Fibroblast of skin of abdomen (primary cell): ENCODE results near the gene GPSM1.
"Not testable (repeated sequence)": the region's sequence is repeated elsewhere in the genome, so short reads cannot be mapped to it uniquely, and the experiment has no call there.

Source experiments
- DNase-seq: peaks from one replicate; pipeline ENCODE4 v3.0.0-alpha.2; 2013

The GPSM1 gene

DNA sequence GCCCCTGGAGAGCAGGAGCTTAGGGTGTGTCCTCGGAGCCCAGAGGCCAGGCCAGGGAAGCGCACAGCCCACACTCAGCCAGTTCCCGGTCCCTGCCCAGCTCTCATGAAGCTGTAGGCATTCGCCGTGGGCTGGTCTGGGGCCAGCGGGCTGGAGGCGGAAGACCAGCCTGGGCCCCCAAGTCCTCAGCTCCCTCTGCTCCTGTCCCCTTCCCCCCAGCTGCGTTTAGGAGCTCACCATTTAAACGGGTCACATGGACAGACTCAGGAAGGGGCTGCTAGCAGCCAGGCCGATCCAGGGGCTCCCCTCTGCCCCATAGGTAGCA lies 18.8 kb downstream of the GPSM1 start:
- DNase-seq: no peak

DNA sequence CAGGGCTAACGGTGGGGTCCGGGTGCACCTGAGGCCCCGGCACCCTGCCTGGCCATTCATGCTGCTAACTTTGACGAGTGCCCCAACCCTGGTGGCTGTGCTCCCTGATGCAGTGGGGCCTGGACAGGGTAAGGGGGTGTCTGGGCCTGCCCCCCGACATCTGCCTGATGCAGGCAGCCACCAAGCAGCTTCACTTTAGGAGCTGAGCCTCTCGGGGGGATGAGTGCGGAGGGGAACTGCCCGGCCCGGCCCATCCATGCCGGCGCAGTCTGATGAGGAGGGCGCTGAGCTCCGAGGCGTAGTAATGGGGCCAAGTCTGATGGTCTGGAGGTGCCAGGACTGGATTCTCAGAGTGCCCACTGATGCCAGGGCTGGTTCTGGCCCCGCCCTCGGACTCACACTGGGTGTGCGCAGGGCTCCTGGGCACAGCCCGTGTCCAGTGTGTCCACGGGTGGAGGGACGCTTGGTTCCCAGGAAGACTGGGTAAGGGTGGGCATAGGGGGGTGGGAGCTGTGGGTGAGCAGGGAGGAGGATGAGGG lies 19.7 kb downstream of the GPSM1 start:
- DNase-seq: no peak

DNA sequence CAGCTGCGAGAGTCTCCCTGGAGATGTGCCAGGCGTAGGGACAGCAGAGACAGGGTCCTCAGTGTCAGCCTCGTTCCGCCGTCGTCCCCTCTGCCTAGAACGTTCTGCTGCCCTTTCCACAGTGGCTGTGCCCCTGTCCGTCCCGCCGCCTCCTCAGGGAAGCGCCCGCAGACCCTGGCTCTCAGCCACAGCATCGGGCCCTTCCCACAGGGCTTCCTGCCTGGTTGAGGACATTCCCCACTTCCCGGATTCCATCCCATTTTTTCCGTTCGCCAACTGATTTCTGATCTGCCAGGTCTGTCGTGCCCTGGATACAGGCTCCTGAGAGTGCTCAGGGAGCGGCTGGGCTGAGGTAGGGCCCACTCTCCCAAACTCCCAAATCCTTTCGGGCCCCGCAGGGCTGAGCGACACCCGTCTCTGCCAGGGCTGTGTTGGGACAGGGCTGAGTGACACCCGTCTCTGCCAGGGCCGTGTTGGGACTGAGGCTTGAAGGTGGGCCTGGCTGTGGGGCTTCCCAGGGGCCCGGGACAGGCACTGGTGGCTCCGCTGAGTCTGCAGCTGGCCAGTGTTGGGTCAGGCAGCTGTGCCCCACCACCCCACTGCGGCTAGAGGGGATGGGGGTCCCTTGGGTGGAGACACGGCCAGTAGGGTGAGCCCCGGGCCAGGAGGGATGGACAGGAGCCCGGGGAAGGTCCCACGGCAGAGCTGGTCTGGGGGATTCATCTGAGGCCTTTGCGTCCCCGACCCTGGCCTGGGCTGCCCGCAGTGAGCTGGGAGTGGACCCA lies 20.3 kb downstream of the GPSM1 start:
- DNase-seq: no peak

DNA sequence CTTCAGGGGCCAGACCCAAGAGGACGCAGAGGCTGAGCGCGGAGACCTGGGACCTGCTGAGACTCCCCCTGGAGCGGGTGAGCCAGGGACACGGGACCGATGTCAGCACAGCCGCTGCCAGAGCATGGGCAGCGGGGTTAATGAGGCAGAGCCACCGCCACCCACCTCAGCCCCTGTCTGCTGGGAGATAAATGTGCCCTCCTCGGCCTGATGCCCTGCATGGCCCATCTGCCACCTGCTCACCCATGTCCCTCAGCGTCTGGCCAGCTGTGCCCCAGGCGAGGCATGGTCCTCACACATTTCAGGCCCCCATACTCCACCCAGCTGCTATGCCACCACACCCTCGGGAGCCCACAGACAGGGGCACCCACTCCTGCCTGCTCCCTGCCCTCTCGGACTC lies 21.4 kb downstream of the GPSM1 start:
- no peak for DNase-seq

DNA sequence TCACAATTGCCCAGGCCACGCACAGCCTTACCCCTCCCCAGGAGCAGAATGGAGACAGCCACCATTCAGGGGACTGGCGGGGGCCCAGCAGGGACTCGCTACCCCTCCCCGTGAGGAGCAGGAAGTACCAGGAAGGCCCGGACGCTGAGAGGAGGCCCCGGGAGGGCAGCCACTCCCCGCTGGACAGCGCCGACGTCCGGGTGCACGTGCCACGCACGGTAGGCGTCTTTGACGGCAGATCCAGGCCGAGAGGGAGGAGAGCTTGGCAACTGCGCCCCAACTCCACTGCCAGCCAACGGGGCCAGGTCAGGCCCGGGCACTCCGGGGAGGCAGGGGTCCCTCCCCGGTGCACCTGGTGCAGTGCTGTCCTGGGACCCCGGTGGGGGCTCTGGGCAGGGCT lies 22.2 kb downstream of the GPSM1 start:
- DNase-seq: no peak

DNA sequence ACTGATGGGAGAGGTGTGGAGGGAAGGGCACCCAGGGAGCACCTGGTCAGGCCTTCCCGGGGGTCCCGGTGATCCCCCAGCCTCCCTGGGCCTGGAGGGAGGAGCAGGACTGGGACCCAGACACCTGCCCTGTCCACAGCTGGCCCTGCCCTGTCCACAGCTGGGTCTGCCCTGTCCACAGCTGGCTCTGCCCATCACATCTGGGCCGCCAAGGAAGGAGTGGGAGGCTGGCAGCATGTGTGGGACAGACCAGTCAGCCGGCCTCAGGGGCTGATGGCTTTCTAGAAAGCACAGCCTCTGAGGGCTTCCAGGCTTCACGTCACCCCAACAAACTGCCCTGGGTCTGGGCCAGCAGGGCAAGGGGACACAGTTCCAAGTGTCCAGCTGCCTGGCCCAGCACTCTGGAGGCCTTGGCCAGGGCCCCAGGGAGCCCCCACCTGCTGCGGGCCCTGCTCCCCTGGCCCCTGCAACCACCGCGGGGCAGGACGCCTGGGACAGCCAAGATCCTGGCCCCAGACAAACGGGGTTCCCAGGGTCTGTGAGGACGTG lies 24.0 kb downstream of the GPSM1 start:
- no peak for DNase-seq

DNA sequence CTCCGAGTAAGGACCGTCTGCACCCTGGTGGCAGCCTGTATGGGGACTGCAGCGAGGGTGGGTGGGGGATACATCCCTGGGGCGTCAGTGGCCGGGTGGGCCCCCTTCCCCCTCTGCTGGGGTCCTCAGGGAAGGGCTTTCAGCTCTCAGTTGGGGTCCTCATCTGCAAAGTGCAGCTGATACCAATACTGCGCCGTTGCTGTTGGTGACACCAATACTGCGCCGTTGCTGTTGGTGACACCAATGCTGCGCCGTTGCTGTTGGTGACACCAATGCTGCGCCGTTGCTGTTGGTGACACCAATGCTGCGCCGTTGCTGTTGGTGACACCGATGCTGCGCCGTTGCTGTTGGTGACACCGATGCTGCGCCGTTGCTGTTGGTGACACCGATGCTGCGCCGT lies 24.5 kb downstream of the GPSM1 start:
- not testable (repeated sequence) for DNase-seq

DNA sequence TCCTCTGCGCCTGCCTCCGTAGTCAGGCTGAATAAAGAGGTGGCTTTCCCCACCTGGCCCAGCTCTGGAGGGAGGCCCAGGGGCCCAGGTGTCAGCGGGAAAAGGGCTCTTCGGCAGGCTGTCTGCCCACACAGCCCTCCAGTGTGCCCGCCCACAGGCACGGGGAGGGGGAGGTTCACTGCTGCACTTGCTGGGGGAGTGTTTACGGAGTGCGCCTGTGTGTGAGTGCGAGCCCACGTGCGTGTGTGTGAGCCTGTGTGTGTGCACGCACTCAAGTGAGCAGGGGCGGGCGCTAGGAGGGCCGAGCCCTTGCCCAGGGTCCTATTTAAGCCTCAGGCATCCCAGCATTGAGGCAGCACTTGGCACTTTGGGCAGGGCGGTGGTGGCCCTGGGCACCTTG lies 25.3 kb downstream of the GPSM1 start:
- no peak for DNase-seq

DNA sequence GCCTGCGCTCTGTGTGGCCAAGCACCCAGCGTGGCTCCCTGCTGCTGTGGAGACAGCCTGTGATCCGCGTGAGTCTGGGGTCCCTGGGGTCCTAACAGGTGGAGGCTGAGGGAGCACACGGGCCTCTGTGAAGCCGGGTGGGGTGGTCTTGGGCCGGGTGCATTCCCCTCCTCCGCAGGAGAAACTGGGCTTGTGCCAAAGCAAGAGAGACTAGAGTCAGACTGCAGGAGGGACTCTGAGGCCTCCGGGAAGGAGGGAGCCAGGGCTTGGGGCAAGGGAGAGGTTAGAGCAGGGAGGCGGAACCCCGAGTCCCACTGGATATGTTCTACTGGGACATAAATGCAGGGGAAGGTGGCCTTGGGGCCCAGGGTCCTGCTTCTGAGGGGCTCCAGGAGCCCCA lies 25.7 kb downstream of the GPSM1 start:
- DNase-seq: no peak

DNA sequence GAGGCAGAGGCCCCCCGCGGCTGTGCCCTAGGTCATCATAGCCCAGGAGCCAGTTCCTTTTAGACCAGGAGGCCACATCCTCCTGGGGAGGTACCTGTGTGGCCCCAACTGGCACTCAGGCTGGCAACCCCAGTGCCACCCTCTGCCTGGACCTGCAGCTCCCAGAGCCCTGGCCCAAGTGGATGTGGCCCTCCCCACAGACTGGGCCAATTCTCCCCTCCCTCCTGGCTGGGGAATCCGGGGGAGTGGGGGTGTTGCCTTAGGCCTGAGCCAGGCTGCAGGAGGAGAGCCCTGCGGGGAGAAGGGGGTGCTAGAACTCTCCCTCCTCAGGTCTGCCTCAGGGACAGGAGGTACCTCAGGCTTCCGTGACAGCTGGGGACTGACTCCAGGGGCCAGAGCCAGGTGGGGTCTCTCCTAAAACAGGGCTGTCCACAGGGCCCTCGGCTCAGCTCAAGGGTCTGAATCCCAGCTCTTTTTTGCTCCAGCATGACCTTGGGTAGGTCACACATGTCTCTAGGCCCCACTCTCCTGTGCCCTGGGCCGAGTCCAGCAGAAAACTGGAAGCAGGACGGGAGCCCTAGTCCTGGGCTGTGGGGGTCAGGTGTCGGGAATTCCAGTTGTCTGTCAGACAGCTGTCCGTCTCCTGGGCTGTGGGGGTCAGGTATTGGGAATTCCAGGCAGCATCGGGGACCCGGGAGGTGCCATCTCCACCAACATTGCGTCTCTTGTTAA lies 26.6 kb downstream of the GPSM1 start:
- DNase-seq: no peak

DNA sequence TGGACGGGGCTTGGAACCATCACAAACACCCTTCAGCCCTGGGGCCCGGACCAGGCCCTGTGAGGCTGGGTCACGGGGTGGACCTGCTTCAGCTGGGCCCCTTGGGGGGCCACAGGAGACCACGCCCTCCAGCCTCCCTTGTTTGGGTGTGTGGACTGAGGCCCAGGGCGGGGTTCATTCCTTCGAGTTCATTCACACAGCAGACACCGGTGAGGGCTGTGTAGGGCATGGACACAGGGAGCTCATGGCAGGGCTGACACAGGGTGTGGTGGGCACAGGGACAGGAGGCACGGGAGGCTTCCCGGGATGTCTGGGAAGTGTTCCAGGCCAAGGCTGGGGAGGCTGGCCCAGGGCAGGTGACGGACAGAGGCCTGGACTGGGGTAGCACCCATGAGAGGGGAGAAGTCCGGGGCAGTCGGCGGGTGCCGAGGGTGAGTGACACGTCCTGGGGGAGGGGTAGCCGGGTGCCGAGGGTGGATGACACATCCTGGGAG lies 27.3 kb downstream of the GPSM1 start:
- no peak for DNase-seq

DNA sequence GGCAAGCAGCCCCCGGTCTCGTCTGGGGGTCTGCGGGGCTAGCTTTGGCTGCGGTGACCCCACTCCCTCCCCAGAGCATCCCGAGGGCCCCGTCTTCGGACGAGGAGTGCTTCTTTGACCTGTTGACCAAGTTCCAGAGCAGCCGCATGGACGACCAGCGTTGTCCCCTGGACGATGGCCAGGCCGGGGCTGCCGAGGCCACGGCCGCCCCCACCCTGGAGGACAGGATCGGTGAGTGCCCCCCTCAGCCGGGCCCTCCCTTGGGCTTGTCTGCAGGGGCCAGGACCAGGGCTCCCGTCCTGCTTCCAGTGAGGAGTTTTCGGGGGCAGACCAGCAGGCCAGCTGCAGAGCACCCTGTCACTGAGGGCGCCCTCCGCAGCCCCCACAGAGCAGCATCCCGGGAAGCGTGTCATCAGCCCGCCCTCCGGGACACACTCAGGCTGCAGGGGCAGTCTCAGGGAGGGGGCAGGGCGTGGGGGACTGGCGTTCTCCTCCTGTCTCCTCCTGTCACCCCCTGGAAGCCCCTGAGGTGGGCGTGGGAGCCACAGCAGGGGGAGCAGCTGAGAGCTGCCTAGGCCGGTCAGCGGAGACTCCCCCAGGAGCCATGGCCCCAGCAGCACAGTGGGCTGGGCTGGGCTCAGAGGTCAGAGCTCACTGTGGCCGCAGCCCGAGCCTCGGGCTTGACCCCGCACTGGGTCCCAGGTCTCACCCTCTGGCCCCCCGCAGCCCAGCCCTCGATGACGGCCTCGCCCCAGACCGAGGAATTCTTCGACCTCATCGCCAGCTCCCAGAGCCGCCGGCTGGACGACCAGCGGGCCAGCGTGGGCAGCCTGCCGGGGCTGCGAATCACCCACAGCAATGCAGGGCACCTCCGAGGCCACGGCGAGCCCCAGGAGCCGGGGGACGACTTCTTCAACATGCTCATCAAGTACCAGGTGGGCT lies 28.5 kb downstream of the GPSM1 start:
- DNase-seq: no peak

DNA sequence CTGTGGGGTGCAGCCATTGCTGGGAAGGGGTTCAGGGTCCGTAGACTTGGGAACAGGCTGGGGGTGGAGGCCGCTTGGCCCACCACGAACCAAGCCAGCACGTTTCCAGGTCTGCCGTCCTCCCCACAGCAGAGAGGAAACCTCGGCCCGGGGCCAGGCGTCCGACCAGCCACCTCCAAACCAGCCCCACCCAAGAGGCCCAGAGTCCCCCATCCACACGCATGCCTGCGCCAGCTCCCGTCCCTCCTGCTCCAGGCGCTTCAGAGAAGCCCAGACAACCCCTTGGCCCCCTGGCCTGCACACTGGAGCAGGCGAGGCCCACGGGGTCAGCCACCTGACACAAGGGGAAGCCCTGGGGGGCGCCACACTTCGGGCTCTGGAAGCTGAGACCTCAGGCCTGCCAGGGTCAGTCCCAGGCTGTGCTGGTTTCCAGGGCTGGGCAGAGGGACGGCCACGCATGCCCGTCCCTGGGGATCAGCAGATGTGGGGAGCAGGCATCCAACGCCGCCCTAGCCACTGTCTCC lies 29.9 kb downstream of the GPSM1 start:
- no peak for DNase-seq

DNA sequence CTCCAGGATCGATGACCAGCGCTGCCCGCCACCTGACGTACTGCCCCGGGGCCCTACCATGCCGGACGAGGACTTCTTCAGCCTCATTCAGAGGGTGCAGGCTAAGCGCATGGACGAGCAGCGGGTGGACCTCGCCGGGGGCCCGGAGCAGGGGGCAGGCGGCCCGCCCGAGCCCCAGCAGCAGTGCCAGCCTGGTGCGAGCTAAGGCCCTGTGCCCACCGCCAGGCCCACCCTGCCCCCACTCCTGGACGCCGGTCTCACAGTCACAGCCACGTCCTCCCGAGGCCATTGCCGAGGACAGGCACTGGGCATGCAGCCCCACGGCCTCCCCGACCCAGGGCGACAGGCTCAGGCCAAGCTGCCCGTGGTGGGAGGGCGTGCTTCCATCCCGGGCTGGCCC lies 30.7 kb downstream of the GPSM1 start:
- DNase-seq: no peak

DNA sequence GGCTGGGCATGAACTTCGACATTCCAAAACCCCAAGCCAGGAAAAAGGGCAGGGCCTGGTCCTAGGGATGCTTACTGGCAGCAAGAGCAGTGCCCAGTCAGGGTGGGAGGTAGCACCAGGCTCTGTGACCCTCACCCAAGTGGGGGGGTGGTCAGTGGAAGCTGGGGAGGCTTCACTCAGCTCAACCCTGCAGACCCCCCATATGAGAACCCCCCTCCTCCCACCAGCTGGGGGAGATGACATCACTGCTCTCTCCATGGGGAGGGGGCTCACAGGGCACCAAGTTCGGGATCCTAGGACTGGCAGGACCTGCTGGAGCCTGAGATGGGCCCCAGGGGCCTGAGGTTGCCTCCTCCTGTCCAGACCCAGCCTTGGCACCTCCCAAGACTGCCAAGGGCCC lies 31.5 kb downstream of the GPSM1 start:
- DNase-seq: no peak

DNA sequence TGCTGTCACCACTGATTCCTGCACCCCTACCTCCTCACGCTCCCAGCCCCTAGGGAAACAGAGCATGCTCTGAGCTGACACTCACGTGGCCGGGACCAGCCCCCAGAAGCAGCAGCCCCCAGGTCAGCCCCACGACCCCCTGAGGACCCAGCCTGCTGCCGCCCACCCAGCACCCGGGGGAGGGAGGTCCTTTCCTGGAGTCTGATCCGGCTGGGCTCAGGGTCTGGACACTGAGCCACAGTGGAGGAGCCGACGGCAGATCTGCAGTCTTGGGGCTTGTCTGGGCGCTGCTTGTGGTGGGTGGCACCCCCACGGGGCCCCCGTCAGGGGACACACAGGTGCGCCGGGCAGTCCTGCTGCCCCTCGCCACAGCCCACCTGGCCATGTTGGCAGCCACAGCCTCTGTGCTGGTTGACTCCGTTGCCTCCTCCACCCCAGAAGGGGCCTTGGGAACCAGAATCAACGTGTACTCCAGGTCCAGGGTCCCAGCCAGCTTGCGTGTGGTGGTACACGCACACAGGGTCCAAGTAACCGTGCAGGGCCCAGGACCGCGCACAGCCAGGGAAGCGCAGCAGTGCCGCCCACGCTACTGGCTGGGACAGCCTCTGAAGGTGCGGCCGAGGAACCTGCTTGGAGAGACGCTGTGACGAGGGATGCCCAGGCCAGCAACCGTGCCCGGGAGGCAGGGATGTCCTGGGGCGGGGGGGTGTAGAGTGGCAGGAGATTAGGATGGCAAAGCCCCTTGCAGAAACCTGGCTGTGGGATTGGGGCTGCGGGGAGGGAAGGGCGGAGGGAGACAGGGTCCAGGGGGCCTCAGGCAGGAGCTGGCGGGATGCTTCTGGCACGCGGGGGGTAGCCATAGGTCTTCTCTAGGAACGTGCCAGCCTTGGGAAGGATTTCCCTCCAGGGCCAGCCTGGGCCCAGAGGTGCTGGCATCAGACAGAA lies 32.7 kb downstream of the GPSM1 start:
- no peak for DNase-seq

DNA sequence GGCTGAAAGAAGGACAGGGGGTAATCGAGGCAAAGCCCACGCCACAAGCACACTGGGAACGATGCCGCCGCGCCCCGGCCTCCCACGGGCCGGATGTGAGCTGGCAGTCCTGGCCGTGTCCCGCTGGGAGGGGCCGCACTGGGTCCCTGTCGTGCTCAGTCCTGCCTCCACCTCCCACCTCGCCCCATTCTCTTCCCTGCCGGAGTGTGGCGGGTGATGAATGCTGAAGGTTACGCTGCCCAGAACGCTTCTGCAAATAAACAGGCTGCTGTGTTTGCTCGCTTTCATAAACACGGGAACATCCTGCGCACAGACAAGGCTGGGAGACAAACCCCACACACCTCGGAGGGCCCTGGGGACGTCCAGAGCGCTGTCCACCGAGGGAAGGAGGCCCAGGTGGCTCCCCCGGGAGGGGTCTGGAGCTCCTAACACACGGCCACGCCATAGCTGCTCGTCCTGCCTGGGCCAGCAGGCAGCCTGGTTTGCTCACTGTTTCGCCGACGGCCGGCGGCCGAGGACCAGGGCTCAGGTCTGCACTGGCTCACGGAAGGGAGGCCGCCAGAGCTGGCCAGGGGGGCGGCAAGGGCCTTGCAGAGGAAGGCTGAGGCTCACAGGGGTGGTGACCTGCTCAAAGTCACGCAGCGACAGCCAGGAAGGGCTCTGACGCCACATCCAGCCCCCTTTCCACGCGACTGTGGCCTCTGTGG lies 33.9 kb downstream of the GPSM1 start:
- no peak for DNase-seq

DNA sequence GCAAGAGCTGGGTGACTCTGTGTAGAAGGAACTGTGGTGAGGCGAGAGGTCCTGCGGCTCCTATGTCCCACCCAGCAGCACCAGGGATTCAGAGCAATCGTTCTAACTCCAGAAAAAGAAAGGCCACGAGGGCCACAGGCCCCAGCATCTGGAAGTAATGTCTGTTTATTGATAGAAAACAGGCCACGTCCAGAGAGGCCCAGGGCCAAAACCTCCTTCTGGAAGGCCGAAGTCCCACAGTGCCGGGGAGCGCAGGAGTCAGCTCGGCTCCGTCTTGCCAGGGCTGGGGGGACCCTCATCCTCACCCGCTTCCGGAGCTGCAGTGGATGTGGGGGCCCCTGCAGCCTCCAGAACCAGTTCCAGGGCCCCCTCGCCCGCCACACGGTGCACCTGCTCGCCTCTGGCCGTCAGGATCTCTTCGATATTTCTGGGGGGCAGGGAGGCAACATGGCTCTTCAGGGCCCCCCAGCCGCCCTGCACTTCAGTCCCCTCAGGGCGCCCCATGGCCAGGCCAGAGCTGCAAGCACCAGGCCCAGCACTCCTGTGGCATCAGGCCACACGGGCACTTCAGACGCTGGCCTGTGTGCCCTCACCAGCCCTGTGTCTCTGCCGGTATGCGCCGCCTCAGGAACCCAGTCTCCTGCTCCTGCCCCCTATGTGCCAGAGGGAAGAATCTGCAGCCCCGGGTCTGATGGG lies 34.6 kb downstream of the GPSM1 start:
- no peak for DNase-seq

DNA sequence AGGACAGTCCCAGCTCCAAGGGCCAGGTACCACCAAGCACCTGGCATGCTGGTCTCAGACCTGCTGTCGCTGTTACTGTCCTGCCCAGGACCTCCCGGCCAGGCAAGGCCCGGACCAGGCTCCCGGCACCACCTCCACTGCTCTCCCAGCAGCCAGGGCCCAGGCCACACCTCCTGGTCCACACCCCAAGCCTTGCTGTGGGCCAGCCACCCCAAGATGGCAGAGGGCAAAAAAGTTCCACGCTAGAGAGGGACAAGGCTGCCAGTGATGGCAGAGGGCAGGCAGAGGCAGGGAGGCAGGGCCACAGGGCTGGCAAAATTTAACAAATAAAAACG lies 35.1 kb downstream of the GPSM1 start:
- no peak for DNase-seq
